Endothelial cell of umbilical vein (primary cell): Measurements from ENCODE around the gene ATP10B. TPM values are rescaled to one million over a fixed set of nuclear protein-coding genes. Genes with fewer than 3 reads are reported as not detected.

ENCODE experiments used
- BruUV-seq: library from RNA; stranded (reverse); fragments of 400-500 nt; replicated peaks from 2 replicates; lab custom pipeline; 2021; lab: Mats Ljungman, UMichigan
- CTCF ChIA-PET: fragments of 300-600, 350-600 bp; sonication (Branson Sonifier 250); formaldehyde crosslinking; loops from one replicate; lab custom pipeline; 2021; ENCODE audit warnings: antibody characterized with exemption, inconsistent platforms; lab: Charles Lee
- POLR2A ChIA-PET: fragments of 300-600, 350-600 bp; sonication (Branson Sonifier 250); formaldehyde crosslinking; loops from one replicate; lab custom pipeline; 2021; ENCODE audit warnings: antibody characterized with exemption, inconsistent platforms; lab: Charles Lee
- DNase-seq: peaks from one replicate; pipeline ENCODE4 v3.0.0-alpha.2; 2011; ENCODE audit warnings: low read depth, low spot score
- FAIRE-seq: peaks from 2 replicates; lab custom pipeline; 2011; peaks lifted over from hg19 to GRCh38; lab: Jason Lieb, UNC
- H2AFZ ChIP-seq: 2 replicates; pipeline ENCODE4 v1.6.0; 2012; ENCODE audit warnings: low read depth, low read length, control low read depth, inconsistent platforms
- H3K27ac ChIP-seq: 2 replicates; pipeline ENCODE4 v1.5.1; 2011; ENCODE audit warnings: low read depth, mild to moderate bottlenecking, control low read depth, low read length, moderate library complexity; ENCODE audit not compliant: insufficient read depth
- H3K27me3 ChIP-seq, 2 experiments: 2 replicates each; pipeline versions ENCODE4 v1.6.0 to v1.6.1; 2011; ENCODE audit warnings: low read length in 2 of 2, mixed read lengths in 1 of 2; ENCODE audit not compliant: control insufficient read depth in 2 of 2, insufficient read depth in 2 of 2
- H3K36me3 ChIP-seq, 2 experiments: 2 replicates in 1 of 2; 3 replicates in 1 of 2; pipeline ENCODE4 v1.5.1; 2011; ENCODE audit warnings: low read length in 2 of 2, mild to moderate bottlenecking in 1 of 2, moderate library complexity in 1 of 2; ENCODE audit not compliant: control insufficient read depth in 2 of 2, insufficient read depth in 2 of 2; ENCODE audit errors: extremely low read depth in 1 of 2
- H3K4me1 ChIP-seq: 3 replicates; pipeline ENCODE4 v1.5.1; 2011; ENCODE audit warnings: mild to moderate bottlenecking, low read length; ENCODE audit not compliant: control insufficient read depth, insufficient read depth; ENCODE audit errors: extremely low read depth
- H3K4me2 ChIP-seq: 2 replicates; pipeline ENCODE4 v1.6.1; 2011; ENCODE audit warnings: low read length, control low read depth, mixed read lengths; ENCODE audit not compliant: insufficient read depth
- H3K4me3 ChIP-seq, 3 experiments: fragments of 200-600 bp in 1 of 3; sonication (generic), shearing (Covaris generic) in 1 of 3; replicated peaks in 1 of 3; 2 replicates each; pipeline ENCODE4 v1.5.1; 2011 to 2016; ENCODE audit warnings: control low read depth in 3 of 3, low read length in 3 of 3, mild to moderate bottlenecking in 2 of 3, inconsistent platforms in 1 of 3, low read depth in 1 of 3, moderate library complexity in 1 of 3; ENCODE audit not compliant: insufficient read depth in 1 of 3
- H3K79me2 ChIP-seq: 2 replicates; pipeline ENCODE4 v1.6.0; 2012; ENCODE audit warnings: low read length, inconsistent platforms; ENCODE audit not compliant: control insufficient read depth, insufficient read depth
- H3K9ac ChIP-seq: replicated peaks from 2 replicates; pipeline ENCODE3; 2011; ENCODE audit warnings: low read length, control low read depth; ENCODE audit not compliant: insufficient read depth; ENCODE audit errors: extremely low read depth
- H3K9me1 ChIP-seq: replicated peaks from 3 replicates; pipeline ENCODE4 v1.6.0; 2011; ENCODE audit warnings: mild to moderate bottlenecking, low read length; ENCODE audit not compliant: control insufficient read depth, insufficient read depth; ENCODE audit errors: extremely low read depth
- H3K9me3 ChIP-seq: replicated peaks from 2 replicates; pipeline ENCODE4 v1.5.1; 2012; ENCODE audit warnings: low read length, inconsistent platforms; ENCODE audit not compliant: control insufficient read depth, insufficient read depth
- H4K20me1 ChIP-seq: replicated peaks from 2 replicates; pipeline ENCODE3; 2011; ENCODE audit warnings: mild to moderate bottlenecking, low read length; ENCODE audit not compliant: control insufficient read depth, insufficient read depth; ENCODE audit errors: extremely low read depth
- FOS ChIP-seq: IDR thresholded peaks from 2 replicates; pipeline ENCODE4 v1.6.1; 2011; ENCODE audit warnings: mild to moderate bottlenecking, low read length, moderate library complexity, borderline replicate concordance; ENCODE audit not compliant: insufficient read depth
- GATA2 ChIP-seq: IDR thresholded peaks from 2 replicates; pipeline ENCODE4 v1.7.0; 2011; ENCODE audit warnings: low read depth, mild to moderate bottlenecking, moderate library complexity, mixed read lengths, low read length; ENCODE audit not compliant: insufficient read length, insufficient read depth
- JUN ChIP-seq: IDR thresholded peaks from 2 replicates; pipeline ENCODE4 v1.6.1; 2011; ENCODE audit warnings: borderline replicate concordance, low read depth; ENCODE audit not compliant: insufficient read length, insufficient read depth
- MYC ChIP-seq: IDR thresholded peaks from one replicate; pipeline ENCODE4 v1.6.1; 2011; ENCODE audit warnings: mild to moderate bottlenecking, low read depth, low read length
- POLR2AphosphoS5 ChIP-seq: IDR thresholded peaks from 2 replicates; pipeline ENCODE4 v1.6.1; 2012; ENCODE audit warnings: low read depth, mild to moderate bottlenecking, control low read depth, low read length, moderate library complexity; ENCODE audit not compliant: insufficient read depth
- dilution Hi-C: fragments of 300-500 bp; cut with MboI; formaldehyde crosslinking; loops from one replicate; pipeline ENCODE4 v1.15.0; 2019; ENCODE audit warnings: low sequenced_read_pairs; ENCODE audit not compliant: extremely low pct_ligation_motif_present
- intact Hi-C: fragments of 100-400 bp; cut with micrococcal nuclease; formaldehyde crosslinking; loops from one replicate; pipeline ENCODE4 v1.10.0; 2022
- polyA plus RNA-seq, 4 experiments: library from polyadenylated mRNA; depleted of rRNA in 3 of 4; stranded (reverse) in 3 of 4; unstranded in 1 of 4; fragments of >200 nt; gene quantifications; 2 replicates each; pipeline versions ENCODE4 v1.2.1 to v1.2.3, GENCODE V29; 2011 to 2012; ENCODE audit warnings: missing spikeins in 1 of 4
- total RNA-seq: library from RNA; stranded (reverse); gene quantifications from 2 replicates; pipeline ENCODE4 v1.2.3, GENCODE V29; 2021
- TF ChIP-seq, protein P1 (sequence below), 2 donors: IDR thresholded peaks; 1 replicate in 1 of 2; 2 replicates in 1 of 2; pipeline ENCODE4 v1.5.1; 2011; ENCODE audit warnings: low read length in 2 of 2, mild to moderate bottlenecking in 2 of 2, moderate library complexity in 2 of 2, control low read depth in 1 of 2, inconsistent platforms in 1 of 2, low read depth in 1 of 2; ENCODE audit not compliant: insufficient read depth in 1 of 2; ENCODE audit errors: extremely low read depth in 1 of 2
- TF ChIP-seq, protein P2 (sequence below): IDR thresholded peaks from 2 replicates; pipeline ENCODE4 v1.6.1; 2011; ENCODE audit not compliant: insufficient read depth, insufficient read length

The ATP10B gene
- total and polyA plus RNA-seq, 2 donors (not counting 3 experiments of a cell fraction or from before 2014, with no cell fraction given), result not detected

DNA sequence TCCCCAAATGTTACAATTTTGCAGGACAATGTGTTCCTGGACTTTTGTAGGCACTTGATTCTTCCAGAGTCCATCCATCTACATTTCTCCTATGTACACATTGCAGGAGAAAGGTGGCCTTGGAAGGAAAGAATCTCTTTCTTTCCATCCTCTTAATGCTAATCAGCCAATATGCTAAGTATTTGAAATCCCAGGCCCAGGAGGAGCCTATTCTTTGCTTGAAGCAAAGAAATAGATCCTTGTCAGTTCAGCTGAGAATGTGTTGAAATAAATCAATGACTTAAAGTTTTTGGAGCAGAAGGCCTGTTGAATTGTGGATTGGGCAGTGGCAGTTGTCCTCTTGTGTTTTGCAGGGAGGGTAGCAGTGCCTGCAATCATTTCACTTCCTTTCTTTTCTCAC is 317.1 kb downstream of the ATP10B start:
- H3K9me1 ChIP-seq, result no peaks in the 10 kb centered on the region
- no peak overlapping the region for H3K4me2 ChIP-seq
- ChIA-PET CTCF (no interaction called here), POLR2A (no interaction called here)
- H3K4me3 ChIP-seq, result no peak overlapping the region
- no peaks in the 10 kb centered on the region for H3K9me3 ChIP-seq
- H3K79me2 ChIP-seq, result no peaks in the 10 kb centered on the region
- no peak overlapping the region for H3K9ac ChIP-seq
- no peaks in the 10 kb centered on the region for H3K36me3 ChIP-seq
- intact Hi-C loops, result no loop called here
- dilution Hi-C loops, result no loop called here
- H3K27ac ChIP-seq, result no peak overlapping the region
- H2AFZ ChIP-seq, result no peak overlapping the region
- no peaks in the 10 kb centered on the region for H3K4me1 ChIP-seq
- DNase-seq (no peak), FAIRE-seq (no peak)
- BruUV-seq, result no TSS peak
- H4K20me1 ChIP-seq, result no peaks in the 10 kb centered on the region
- no peak for TF ChIP-seq GATA2
- TF ChIP-seq FOS, result no peak
- no peak for TF ChIP-seq POLR2AphosphoS5
- TF ChIP-seq JUN, result no peak
- TF ChIP-seq, protein P1, sequence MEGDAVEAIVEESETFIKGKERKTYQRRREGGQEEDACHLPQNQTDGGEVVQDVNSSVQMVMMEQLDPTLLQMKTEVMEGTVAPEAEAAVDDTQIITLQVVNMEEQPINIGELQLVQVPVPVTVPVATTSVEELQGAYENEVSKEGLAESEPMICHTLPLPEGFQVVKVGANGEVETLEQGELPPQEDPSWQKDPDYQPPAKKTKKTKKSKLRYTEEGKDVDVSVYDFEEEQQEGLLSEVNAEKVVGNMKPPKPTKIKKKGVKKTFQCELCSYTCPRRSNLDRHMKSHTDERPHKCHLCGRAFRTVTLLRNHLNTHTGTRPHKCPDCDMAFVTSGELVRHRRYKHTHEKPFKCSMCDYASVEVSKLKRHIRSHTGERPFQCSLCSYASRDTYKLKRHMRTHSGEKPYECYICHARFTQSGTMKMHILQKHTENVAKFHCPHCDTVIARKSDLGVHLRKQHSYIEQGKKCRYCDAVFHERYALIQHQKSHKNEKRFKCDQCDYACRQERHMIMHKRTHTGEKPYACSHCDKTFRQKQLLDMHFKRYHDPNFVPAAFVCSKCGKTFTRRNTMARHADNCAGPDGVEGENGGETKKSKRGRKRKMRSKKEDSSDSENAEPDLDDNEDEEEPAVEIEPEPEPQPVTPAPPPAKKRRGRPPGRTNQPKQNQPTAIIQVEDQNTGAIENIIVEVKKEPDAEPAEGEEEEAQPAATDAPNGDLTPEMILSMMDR (IDR thresholded peaks at IDR 0.05; ENCODE audit: extremely low read depth in 1 of 2, insufficient read depth in 1 of 2, low read depth in 1 of 2, low read length in 2 of 2), result no peak
- TF ChIP-seq, protein P2, sequence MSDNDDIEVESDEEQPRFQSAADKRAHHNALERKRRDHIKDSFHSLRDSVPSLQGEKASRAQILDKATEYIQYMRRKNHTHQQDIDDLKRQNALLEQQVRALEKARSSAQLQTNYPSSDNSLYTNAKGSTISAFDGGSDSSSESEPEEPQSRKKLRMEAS, result no peak
- TF ChIP-seq MYC, result no peak
- H3K27me3 ChIP-seq, result no peaks in the 10 kb centered on the region
